Measurements from ENCODE around the gene DYNLL1. TPM values are rescaled to one million over a fixed set of nuclear protein-coding genes. Genes with fewer than 3 reads are reported as not detected.

Gene DYNLL1
- total and polyA plus RNA-seq, 2 of the 13 experiments (the other 11 are each of a cell fraction or from before 2014, with no cell fraction given): 271 to 294 TPM

DNA sequence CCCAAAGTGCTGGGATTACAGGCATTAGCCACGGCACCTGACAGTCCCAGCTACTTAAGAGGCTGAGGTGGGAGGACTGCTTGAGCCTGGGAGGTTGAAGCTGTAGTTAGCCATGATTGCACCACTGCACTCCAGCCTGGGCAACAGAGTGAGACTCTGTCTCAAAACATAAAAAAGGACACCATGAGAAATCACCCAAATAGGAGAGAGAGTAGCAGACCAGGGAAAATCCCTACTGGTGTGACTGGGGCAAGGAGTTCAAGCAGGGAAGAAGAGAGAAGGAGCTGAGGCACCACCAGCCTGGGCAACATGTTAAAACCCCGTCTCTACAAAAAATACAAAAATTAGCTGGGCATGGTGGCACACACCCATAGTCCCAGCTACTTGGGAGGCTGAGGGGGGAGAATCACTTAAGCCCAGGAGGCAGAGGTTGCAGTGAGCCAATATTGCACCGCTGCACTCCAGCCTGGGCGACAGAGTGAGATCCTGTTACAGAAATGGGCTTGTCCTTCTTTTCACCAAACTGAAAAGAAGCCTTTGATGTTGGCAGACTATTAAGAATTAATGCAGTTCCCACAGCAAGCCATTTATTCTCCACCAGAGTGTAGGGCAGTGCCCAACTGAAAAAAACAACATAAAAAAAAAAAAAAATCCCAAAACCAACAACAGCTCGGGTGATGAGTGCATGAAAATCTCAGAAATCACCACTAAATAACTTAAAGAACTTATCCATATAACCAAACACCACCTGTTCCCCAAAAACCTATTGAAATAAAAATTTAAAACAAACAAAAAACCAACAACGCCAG lies 21.9 kb upstream of the DYNLL1 start:
- Histone ChIP-seq H3K4me2 (ENCODE audit: low read depth, low read length) (no peak overlapping the region), H3K27ac (ENCODE audit: extremely low read length, insufficient read depth, low read length) (no peak overlapping the region), H3K4me3 (replicated peaks in 1 of 3; ENCODE audit: insufficient read depth in 1 of 3, low read depth in 2 of 3, low read length in 3 of 3) (no peak overlapping the region), H3K4me1 (ENCODE audit: insufficient read depth, low read length) (peaks cover 40% of the 10 kb centered on the region), H3K9ac (ENCODE audit: insufficient read depth, low read depth, low read length) (no peak overlapping the region), H3K79me2 (ENCODE audit: insufficient read depth, low read length) (peaks cover 8% of the 10 kb centered on the region), H4K20me1 (ENCODE audit: insufficient read depth, low read length) (no peaks in the 10 kb centered on the region), H2AFZ (ENCODE audit: low read length) (no peak overlapping the region), H3K9me3 (ENCODE audit: low read length) (no peaks in the 10 kb centered on the region), H3K27me3 (ENCODE audit: control insufficient read depth in 1 of 2, insufficient read depth in 2 of 2, low read length in 2 of 2) (no peaks in the 10 kb centered on the region; a peak in 1 of 5 replicates), H3K36me3 (replicated peaks in 1 of 2; ENCODE audit: control insufficient read depth in 1 of 2, insufficient read depth in 2 of 2, low read length in 2 of 2) (no peaks in the 10 kb centered on the region)
- ChIA-PET POLR2A (interaction anchor here (1.1 to 1.2 kb wide), 2 partner anchors 22 to 158 kb away, joined by 4 to 6 read pairs; partner anchors contain the start of gene DYNLL1), CTCF (ENCODE audit: low intra/inter-chr PET ratio, low total read pairs) (no interaction called here)
- WGBS (ENCODE audit: low lambda C conversion rate): 93% methylated on average over 6 of the region's 6 CpGs
- TF ChIP-seq TARDBP (CRISPR knock-in tag; IDR thresholded peaks at IDR 0.05) (no peak), ZNF292 (CRISPR knock-in tag; IDR thresholded peaks at IDR 0.05; ENCODE audit: borderline replicate concordance, low read depth) (no peak), GLI4 (CRISPR knock-in tag; IDR thresholded peaks at IDR 0.05; ENCODE audit: borderline replicate concordance) (no peak), ZNF30 (CRISPR knock-in tag; IDR thresholded peaks at IDR 0.05) (no peak), RNF2 (conservative IDR thresholded peaks at IDR 0.05; ENCODE audit: low read depth) (no peak), STAG1 (CRISPR knock-in tag; IDR thresholded peaks at IDR 0.05) (no peak), ZNF34 (CRISPR knock-in tag; IDR thresholded peaks at IDR 0.05; ENCODE audit: borderline replicate concordance) (no peak)
- TF ChIP-seq, protein P1, sequence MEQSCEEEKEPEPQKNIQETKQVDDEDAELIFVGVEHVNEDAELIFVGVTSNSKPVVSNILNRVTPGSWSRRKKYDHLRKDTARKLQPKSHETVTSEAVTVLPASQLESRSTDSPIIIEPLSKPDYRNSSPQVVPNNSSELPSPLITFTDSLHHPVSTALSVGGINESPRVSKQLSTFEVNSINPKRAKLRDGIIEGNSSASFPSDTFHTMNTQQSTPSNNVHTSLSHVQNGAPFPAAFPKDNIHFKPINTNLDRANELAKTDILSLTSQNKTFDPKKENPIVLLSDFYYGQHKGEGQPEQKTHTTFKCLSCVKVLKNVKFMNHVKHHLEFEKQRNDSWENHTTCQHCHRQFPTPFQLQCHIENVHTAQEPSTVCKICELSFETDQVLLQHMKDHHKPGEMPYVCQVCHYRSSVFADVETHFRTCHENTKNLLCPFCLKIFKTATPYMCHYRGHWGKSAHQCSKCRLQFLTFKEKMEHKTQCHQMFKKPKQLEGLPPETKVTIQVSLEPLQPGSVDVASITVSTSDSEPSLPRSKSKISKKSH (CRISPR knock-in tag; IDR thresholded peaks at IDR 0.05; ENCODE audit: borderline replicate concordance): no peak
- in situ Hi-C loops (cut with HindIII; ENCODE audit: extremely low pct_ligation_motif_present, low pct_unique_long_range_greater_than_20kb) (no loop called here), intact Hi-C loops (cut with micrococcal nuclease; ENCODE audit: unreplicated experiment) (no loop called here)
- FAIRE-seq (no peak), ATAC-seq (no peak), DNase-seq (ENCODE audit: low spot score) (no peak)
- BruUV-seq (replicated peaks): no TSS peak
